Activated CD8-positive, alpha-beta memory T cell treated with anti-CD3 and anti-CD28 coated beads for 1 hour (primary cell): Measurements from ENCODE around the gene PNMA6F.

Source experiments
- DNase-seq, 2 donors: peaks; one replicate each; pipeline ENCODE4 v3.0.0-alpha.2; 2020; ENCODE audit warnings: low read depth in 1 of 2; ENCODE audit errors: extremely low read depth in 1 of 2

The PNMA6F gene

GRCh38 chrX:153321381-153322124 is at the start of gene PNMA6F:
PNMA6F (minus strand) TSS chrX:153321767; CDS start chrX:153320674, 1,093 bp downstream.
- no peak for DNase-seq

- no peak for DNase-seq
Observed at GRCh38 chrX:153371256-153371655, 49.7 kb upstream of the PNMA6F start.

DNA sequence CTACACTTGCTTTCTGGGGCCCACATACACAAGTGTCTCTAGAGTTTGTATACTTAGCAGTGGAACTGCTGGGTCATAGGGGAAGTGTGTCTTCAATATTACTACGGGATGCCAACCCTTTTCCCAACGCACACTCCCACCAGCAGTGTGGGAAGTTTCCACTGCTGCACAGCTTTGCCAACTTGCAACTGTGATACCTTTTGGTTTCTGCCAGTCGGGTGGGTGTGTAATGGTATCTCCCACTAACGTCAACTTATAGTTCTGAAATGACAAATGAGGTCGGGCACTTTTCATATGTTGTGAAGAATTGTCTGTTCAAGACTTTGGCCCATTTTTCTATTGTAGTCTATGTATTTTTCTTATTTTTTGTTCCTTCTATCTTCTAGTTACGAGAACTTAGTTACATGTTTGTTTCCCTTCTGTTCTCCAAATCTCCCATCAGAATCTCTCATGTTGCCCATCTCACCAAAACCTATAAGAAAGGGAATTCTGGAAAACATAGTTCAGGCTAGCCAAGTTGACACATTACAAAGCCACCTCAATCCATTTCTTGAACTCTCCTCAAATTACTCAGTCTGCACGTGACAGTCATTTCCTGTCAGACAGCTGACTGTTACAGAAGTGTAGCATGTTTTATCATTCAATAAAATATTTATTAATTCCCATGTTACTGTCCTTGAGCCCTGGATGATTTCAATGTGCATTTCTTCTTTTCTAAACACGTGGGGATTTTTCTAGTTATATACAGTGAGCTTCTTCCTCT is 48.9 kb upstream of the PNMA6F start:
- DNase-seq: no peak

GRCh38 chrX:153366878-153367538 is 45.4 kb upstream of the PNMA6F start:
- DNase-seq: no peak

DNA sequence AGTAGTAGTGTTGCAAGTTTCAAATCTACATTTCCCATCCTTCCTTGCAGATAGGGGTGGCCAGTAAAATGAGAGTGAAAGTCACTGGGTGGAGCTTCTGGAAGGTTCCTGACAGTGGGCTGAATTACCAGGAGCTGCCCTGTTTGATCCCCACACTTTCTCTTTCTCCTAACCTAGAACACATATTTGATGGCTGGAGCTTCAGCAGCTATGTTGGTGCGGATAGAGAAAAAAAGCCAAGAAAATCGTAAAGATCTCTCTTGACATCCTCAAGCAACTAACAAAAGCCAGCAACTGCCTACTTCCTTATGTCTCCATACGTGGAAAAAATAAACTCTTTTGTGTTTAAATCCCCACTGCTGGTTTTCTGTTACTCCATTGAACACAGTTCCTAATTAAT is 44.6 kb upstream of the PNMA6F start:
- DNase-seq: no peak

GRCh38 chrX:153365670-153366069 is 44.1 kb upstream of the PNMA6F start:
- DNase-seq: no peak

- DNase-seq: no peak
Observed at GRCh38 chrX:153361781-153362397, 40.3 kb upstream of the PNMA6F start.

- no peak for DNase-seq
Observed at GRCh38 chrX:153357877-153358276, 36.3 kb upstream of the PNMA6F start.

- no peak for DNase-seq
Observed at GRCh38 chrX:153353416-153353815, 31.8 kb upstream of the PNMA6F start.

DNA sequence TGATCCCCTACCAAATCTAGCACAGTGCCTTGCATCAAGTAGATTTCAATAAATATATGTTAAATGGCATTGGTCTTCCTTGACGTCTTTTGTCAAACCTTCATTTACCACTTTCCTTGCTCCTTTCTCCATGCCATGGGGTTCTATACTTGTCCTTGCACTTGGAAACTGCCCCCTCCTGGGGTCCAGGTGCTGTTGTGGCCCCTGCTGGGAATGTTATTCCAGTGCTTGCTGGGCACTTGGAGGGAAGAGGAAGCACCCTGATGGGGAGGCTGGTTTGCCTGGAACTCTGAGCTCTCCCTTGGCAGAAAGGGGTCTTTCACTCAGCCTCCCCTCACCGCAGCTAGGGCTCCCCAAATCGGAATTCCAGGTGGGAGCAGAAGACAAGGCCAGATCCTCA is 31.3 kb upstream of the PNMA6F start:
- no peak for DNase-seq

DNA sequence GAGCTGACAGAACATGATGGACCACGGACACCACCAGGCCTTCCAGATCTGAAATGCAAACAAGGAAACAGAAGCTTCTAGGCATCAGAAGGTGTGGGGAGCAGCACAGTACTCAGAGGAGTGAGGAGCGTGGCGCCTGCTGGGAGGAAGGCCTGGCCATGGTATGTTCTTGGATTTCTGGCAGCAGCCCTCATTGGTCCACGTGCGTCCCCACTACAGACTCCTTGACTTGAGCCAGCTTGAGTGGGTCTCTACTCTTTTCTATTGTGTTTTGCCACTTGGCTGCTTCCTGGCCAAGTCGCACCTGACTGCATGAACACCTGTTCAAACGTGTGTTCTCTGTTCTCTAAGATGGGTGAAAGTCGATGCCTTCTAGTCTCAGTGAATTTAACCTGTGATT is 30.4 kb upstream of the PNMA6F start:
- DNase-seq: no peak

DNA sequence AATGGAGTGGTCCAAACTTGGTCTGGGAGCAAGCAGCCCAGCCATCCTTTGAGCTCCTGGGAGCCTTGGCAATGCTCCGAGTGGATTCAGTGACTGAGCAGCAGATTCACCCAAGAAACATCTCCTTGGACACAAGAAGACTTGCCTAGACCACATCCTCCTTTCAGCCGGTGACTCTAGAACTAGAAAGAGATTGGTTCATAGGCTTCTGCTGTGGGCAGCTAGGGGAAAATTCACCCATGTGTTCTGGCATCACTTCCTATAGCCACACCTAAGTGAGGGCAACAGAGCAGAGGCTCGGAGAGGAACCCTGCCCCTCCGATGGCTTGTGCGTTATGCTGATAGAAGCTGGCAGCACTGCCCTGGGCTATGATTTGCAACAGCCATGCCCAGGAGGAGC is 28.4 kb upstream of the PNMA6F start:
- DNase-seq: no peak

GRCh38 chrX:153348421-153348820 is 26.9 kb upstream of the PNMA6F start:
- DNase-seq: no peak

DNA sequence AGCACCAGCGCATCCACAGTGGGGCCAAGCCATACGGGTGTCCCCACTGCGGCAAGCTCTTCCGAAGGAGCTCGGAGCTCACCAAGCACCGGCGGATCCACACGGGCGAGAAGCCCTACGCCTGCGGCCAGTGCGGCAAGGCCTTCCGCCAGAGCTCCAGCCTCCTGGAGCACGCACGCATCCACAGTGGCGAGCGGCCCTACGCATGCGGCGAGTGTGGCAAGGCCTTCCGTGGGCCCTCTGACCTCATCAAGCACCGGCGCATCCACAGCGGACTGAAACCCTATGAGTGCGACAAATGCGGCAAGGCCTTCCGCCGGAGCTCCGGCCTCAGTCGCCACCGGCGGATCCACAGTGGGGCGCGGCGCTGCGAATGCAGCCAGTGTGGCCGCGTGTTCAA is 26.0 kb upstream of the PNMA6F start:
- DNase-seq: no peak

DNA sequence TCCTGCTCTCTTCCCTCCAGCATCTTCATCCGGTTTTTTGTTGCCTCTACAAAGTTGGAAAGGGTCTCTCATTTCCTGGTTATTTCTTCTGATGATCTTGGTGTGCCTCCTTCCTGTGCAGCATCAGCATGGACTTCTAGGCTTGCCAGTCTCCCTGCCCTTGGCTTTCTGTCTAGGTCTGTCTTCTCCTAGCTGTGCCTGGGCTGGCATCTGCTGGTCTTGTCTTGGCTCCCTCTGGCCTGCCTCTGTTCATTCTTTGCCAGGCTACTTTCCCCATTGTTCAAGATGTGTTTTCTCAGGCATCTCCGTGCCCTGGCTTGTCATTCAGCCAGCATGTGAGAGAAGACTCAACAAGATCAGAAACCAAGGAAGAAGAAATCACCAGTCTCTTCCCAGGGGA is 22.1 kb upstream of the PNMA6F start:
- DNase-seq: no peak

DNA sequence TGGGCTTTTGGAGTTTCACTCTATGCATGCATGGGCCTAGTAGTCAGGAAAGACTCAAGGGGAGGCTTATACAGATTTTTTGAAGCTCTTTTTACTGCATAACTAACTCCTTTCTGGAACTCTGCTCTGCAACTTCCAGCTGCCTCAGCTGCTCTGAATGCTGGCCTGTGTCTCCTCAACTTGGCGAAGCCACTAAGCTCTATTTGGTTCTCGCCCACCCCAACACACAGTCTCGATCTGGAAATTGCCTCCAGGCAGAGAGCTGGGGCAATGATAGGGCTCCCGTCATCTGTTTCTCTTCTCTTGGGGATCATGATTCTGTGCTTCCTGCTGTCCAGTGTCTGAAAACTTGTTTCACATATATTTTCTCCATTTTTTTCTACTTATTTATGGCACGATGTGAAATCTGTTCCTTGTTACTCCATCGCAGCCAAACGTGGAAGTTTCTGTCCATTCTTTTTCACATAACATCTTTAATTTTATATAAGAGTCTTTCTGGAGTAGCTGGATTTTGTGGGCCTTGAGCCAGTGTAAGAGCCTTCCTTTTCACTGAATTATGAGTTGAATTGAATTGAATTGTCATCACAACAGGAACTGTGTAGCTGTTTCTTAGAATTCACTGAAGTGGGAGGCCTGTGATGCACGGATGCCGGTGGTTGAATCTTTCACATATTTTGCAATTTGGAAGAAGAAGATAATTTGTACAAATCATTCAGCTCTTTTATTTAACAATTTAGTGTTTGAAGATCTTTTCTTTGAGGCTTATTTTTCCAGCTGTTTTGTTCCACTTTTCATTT is 21.4 kb upstream of the PNMA6F start:
- no peak for DNase-seq

- DNase-seq: no peak
Observed at GRCh38 chrX:153340111-153340510, 18.5 kb upstream of the PNMA6F start.

DNA sequence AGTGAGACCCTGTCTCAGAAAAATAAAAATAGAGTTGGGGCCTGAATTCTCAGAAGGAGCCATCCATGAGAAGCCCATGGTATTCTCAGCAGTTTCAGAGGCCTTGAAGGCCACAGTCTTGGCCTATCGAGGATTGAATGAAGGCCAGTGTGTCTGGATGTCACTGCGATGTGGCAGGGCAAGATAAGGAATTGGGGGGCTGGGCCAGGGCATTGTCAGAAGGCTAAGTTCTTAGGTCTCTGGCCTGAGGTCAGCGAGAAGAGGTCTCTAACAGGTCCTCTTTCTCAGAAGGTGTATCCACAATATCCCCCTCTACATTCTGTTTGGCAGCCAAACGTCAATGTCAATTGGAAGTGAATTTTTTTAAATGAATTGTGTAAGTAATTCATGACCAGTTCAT is 18.1 kb upstream of the PNMA6F start:
- no peak for DNase-seq

- DNase-seq: no peak
Observed at GRCh38 chrX:153338836-153339235, 17.3 kb upstream of the PNMA6F start.

GRCh38 chrX:153336988-153337387 is 15.4 kb upstream of the PNMA6F start:
- no peak for DNase-seq
